Caco-2 (cell line): ENCODE measurements around the gene PRG2. TPM values are rescaled to one million over a fixed set of nuclear protein-coding genes. Genes with fewer than 3 reads are reported as not detected.

Experiments used
- total RNA-seq: library from RNA; stranded (reverse); gene quantifications from 2 replicates; pipeline ENCODE4 v1.2.3, GENCODE V29; 2022

The PRG2 gene
- total RNA-seq, 1 experiment from 2014 or later: not detected

Other genes starting within 250 kb of the PRG2 start
- not detected in 2 replicates for gene LRRC55, start 208.7 kb downstream of the PRG2 start, total RNA-seq
- not detected in 2 replicates for gene APLNR, start 153.4 kb downstream of the PRG2 start, total RNA-seq
- 107 and 120 TPM in 2 replicates for gene TNKS1BP1, start 65.7 kb downstream of the PRG2 start, total RNA-seq
- gene SSRP1, start 54.8 kb downstream of the PRG2 start, total RNA-seq: 206 and 212 TPM in 2 replicates
- gene P2RX3, start 52.3 kb downstream of the PRG2 start, total RNA-seq: not detected in 2 replicates
- not detected in 2 replicates for gene PRG3, start 9.5 kb downstream of the PRG2 start, total RNA-seq
- gene SLC43A3, start 36.5 kb upstream of the PRG2 start, total RNA-seq: not detected in 2 replicates
- gene RTN4RL2, start 69.9 kb upstream of the PRG2 start, total RNA-seq: 5.5 and 5.6 TPM in 2 replicates
- 71.7 and 80.5 TPM in 2 replicates for gene SLC43A1, start 125.1 kb upstream of the PRG2 start, total RNA-seq
- 102 and 103 TPM in 2 replicates for gene TIMM10, start 140.1 kb upstream of the PRG2 start, total RNA-seq
- gene SMTNL1, start 146.9 kb upstream of the PRG2 start, total RNA-seq: 0.18 TPM in 1 of 2 replicates, not detected in the other
- gene UBE2L6, start 177.0 kb upstream of the PRG2 start, total RNA-seq: 16.7 and 20.2 TPM in 2 replicates
- gene SERPING1, start 207.0 kb upstream of the PRG2 start, total RNA-seq: 3.2 and 3.8 TPM in 2 replicates